HG03571 (cell line): ENCODE measurements around the gene AJM1.

Source experiments
- ATAC-seq: cut with Tn5 transposase; IDR thresholded peaks from one replicate; pipeline ENCODE4 v1.9.1; 2021; ENCODE audit not compliant: unreplicated experiment

The AJM1 gene

DNA sequence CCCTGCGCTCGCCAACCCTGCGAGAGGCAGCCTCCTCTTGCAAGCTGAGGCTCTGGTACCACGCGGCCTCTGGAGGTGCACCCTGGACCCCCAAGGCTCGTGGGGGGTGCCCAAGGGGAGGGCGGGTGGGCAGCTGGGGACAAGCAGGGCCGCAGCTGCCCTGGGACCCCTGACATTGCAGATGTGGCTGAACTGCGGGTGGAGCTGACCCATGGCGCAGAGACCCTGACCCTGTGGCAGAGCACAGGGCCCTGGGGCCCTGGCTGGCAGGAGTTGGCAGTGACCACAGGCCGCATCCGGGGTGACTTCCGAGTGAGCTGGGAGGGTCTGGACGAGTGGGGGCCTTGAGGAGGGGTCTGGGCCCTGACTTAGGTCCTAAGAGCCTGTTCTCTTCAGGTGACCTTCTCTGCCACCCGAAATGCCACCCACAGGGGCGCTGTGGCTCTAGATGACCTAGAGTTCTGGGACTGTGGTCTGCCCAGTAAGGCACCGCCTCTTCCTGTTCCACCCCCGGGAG lies 11.4 kb downstream of the AJM1 start:
- no peak for ATAC-seq

DNA sequence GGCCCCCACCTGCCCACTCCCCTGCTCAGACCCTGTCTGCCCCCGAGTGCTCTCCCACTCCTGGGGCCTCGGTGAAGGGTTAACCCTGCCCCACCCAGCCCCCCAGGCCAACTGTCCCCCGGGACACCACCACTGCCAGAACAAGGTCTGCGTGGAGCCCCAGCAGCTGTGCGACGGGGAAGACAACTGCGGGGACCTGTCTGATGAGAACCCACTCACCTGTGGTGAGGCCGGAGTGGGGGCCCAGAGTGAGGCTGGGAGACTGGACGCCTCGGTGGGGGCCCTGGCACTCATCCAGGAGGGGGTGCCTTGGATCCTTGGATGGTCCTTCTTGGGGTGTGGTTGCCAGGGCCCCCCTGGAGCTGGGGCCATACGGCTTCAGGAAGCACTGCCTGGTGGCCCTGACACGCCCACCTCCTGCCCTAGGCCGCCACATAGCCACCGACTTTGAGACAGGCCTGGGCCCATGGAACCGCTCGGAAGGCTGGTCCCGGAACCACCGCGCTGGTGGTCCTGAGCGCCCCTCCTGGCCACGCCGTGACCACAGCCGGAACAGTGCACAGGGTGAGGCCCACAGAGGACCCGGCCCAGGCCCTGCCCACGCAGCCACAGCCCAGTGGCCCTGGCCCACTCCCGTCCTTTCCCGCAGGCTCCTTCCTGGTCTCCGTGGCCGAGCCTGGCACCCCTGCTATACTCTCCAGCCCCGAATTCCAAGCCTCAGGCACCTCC lies 12.0 kb downstream of the AJM1 start:
- ATAC-seq: no peak

DNA sequence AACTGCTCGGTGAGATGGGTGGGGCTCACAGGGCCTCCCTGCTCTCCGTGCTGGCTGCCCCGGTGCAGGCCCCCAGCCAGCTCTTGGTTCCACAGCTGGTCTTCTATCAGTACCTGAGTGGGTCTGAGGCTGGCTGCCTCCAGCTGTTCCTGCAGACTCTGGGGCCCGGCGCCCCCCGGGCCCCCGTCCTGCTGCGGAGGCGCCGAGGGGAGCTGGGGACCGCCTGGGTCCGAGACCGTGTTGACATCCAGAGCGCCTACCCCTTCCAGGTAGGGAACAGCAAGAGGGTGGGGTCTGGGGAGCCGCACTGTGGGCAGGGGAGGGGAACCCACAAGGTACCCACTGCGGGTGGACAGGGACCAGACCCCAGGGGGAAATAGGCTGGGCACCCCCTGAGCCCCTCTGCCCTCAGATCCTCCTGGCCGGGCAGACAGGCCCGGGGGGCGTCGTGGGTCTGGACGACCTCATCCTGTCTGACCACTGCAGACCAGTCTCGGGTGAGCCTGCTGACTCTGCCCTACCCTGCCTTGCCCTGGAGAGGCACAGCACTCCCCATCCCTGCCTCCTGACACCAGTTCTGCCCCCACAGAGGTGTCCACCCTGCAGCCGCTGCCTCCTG lies 12.7 kb downstream of the AJM1 start:
- ATAC-seq: no peak

- no peak for ATAC-seq
Observed at GRCh38 chr9:136855461-136856078, 13.3 kb downstream of the AJM1 start.

DNA sequence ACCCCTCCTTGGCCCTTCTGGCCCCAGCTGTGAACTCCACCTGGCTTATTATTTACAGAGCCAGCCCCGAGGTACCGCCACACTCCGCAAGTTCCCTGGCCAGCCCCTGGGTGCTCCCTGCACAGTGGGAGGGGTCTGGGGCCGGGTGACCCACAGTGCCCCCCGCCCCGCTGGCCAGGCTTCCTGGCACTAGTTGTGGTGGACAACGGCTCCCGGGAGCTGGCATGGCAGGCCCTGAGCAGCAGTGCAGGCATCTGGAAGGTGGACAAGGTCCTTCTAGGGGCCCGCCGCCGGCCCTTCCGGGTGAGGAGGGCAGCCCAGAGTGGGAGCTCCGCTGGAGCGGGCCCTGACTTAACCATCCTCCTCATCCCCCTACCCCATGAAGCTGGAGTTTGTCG lies 13.8 kb downstream of the AJM1 start:
- no peak for ATAC-seq

DNA sequence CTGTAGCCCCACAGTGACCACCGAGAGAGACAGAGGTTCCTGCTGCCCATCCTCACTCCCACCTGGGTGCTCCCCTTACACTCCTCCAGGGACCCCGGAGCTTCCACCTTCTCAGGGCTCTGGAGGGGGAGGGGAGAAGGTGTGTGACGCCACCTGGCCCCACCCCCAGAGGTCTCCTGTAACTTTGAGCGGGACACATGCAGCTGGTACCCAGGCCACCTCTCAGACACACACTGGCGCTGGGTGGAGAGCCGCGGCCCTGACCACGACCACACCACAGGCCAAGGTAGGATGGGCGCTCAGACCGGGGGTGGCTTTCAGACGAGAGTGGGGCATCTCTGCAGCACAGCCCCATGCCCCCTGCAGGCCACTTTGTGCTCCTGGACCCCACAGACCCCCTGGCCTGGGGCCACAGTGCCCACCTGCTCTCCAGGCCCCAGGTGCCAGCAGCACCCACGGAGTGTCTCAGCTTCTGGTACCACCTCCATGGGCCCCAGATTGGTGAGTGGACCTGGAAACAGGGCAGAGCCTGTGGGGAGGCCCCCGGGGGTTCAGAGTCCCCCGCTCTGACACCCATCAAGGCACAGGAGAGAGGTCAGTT lies 14.4 kb downstream of the AJM1 start:
- no peak for ATAC-seq

DNA sequence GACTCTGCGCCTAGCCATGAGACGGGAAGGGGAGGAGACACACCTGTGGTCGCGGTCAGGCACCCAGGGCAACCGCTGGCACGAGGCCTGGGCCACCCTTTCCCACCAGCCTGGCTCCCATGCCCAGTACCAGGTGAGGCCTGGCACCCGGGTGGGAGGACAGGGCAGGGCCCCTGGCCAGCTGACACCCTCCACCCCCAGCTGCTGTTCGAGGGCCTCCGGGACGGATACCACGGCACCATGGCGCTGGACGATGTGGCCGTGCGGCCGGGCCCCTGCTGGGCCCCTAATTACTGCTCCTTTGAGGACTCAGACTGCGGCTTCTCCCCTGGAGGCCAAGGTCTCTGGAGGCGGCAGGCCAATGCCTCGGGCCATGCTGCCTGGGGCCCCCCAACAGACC lies 14.9 kb downstream of the AJM1 start:
- ATAC-seq: no peak

GRCh38 chr9:136857581-136858412 lies 15.5 kb downstream of the AJM1 start:
- ATAC-seq: no peak

DNA sequence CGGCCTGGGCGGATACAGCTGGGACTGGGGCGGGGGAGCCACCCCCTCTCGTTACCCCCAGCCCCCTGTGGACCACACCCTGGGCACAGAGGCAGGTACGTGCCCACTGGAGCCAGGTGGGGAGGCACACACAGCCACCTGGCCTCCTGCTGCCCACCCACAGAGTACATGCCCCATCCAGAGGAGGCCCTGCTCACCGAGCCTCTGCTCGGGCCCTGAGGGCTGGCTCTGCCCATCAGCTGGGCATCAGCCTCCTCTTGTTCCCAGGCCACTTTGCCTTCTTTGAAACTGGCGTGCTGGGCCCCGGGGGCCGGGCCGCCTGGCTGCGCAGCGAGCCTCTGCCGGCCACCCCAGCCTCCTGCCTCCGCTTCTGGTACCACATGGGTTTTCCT lies 16.2 kb downstream of the AJM1 start:
- no peak for ATAC-seq

GRCh38 chr9:136858844-136859757 lies 16.8 kb downstream of the AJM1 start:
- ATAC-seq: no peak

DNA sequence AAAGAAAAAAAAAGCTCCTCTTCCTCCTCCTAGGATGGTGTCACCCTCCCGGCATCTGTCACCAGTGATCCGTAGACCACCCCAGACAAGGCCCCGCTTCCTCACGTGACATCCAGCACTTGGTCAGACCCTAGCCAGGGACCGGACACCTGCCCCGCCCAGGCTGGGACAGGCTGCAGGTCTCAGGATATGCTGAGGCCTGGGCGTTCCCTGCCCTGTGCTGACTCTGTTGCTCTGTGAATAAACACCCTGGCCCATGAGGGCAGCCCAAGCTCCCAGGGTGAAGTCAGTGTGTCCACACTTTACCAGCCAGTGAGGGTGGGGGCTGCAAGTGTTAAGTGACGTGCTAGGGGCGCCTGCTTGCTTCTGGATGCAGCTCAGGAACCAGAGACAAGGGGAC lies 18.3 kb downstream of the AJM1 start:
- ATAC-seq: no peak

DNA sequence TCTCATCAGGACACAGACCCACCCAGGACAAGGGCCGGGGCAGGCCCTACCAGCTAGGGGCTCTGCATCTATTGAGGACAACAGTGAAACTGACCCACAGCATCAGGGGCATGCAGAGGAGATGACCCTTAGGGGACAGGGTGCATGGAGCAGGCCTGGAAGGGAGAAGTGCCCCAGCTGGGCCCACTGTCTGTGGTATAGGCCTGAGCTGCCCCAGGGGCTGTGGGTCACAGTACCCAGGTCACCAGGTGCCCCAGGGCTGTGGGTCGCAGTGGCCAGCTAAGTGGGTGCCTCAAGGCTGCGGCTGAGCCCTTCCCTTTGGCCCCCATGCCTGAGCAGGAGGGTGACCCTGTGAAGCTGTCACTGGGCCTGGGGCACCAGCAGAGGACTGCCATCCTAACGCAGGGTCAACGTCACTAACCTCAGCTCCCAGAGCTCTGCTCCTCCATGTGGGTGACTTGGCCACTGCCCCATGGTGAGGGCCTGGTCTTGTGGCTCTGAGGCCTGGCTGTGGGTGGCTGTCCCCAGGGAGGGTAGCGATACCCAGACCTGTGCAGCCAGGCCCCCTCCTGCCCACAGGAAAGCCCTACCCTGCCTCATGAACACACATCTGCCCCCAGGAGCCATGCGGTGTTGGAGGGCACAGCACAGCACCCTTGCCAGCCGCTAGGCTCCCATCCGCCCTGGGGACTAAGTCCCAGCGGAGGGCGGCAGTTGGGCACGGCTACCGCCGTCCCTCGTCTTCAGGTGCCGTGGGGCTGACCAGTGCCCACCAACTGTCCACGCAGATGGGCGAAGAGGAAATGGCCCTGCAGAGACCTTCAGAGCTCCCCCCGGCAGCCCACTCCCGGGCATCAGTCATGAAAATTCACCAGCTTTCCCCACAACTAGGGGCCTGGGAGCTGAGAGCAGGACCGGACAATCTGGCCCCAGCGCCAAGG lies 18.9 kb downstream of the AJM1 start:
- ATAC-seq: no peak

DNA sequence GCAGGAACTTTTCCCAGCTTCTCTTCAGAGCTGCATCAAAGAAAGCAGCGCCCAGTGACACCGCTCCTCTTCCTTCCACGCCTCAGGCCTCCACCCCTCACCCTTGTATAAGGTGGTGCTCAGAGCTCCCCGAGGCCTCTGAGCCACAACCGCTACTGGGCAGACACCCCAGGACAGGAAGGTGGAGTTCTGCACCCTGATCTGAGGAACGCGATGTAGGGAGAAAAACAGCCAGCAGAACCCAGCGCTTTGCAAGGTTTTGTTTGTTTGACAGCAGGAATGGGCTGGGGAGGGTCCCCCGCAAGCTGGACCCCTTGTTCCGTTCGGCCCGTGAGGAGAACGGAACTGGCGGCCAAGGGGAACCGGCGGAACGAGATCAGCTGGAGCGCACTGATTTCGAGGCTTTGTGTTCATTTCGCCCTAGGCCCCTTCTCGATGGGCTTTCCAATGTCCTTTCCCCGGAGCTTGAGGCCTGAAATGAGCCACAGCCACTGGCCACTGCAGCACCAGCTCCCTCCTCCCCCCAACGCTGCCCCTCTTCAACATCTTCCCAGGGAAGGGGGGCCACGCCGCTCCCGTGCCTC lies 19.7 kb downstream of the AJM1 start:
- no peak for ATAC-seq

DNA sequence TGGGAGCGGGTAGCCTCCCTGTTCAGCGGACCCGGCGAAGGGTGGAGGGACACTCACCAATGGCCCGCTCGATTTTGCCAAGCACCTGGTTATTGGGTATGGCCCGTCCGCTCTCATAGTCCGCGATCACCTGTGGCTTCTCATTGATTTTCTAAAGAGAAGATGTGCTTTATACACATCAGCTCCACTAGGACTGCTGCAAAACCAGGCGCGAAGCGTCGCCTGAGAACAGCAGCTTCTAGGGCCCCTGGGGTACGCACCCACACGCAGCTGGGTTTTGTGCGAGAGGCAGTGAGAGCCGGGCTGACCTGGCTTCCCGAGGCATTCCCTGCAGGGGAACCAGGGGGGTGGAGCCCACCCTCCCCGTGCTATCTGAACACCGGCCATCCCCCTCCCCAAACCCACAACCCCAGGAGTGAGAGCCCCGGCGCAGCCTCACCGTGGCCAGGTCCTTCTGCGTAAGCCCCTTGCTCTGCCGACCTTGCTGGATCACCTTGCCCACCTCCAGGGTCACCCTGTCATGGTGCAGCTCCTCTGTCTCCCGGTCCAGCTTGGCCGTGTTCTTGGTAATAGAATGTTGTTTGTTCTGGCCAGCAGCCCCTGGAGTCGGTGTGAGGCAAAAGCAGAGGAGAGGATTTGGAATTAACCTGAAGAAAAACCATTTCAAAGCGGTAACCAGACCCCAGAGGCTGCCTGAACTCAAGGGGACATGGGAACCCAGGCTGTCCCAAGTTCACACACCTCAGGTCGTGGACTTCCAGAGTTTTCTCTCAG lies 20.8 kb downstream of the AJM1 start:
- no peak for ATAC-seq

- ATAC-seq: no peak
Observed at GRCh38 chr9:136863623-136864273, 21.5 kb downstream of the AJM1 start.

GRCh38 chr9:136865041-136865767 lies 22.9 kb downstream of the AJM1 start:
- ATAC-seq: no peak

DNA sequence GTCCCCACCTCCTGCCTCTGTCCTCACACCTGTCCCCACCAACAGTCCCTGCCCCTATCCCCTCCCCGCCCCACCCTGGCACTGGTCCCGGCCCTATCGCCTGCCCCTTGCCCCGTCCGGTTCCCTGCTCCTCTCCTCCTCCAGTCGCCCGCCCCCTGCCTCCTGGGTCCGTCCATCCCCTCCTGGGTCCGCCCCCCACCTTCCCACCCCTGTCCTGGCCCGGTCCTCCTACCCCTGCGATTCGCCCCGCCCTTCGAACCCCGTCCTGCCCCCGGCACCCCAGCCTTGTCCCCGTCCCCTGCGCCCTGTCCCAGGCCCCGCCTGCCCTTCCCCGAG lies 23.5 kb downstream of the AJM1 start:
- no peak for ATAC-seq
